PC-3 (cell line): ENCODE measurements around the gene RFC2. TPM values are rescaled to one million over a fixed set of nuclear protein-coding genes. Genes with fewer than 3 reads are reported as not detected.

Experiments used
- ATAC-seq: fragments of 200-7000 bp; cut with Tn5 transposase; 2 replicates; pipeline ENCODE4 v1.9.1; 2020; ENCODE audit warnings: mild to moderate bottlenecking, moderate library complexity
- BruUV-seq: library from RNA; stranded (reverse); fragments of 400-500 nt; replicated peaks from 2 replicates; lab custom pipeline; 2021; lab: Mats Ljungman, UMichigan
- CTCF ChIA-PET: fragments of 300-600 bp; sonication (Branson Sonifier 250); formaldehyde crosslinking; loops from one replicate; lab custom pipeline; 2022; ENCODE audit warnings: antibody characterized with exemption; lab: Charles Lee
- POLR2A ChIA-PET: fragments of 300-600 bp; sonication (Branson Sonifier 250); formaldehyde crosslinking; loops from one replicate; lab custom pipeline; 2022; ENCODE audit warnings: antibody characterized with exemption; ENCODE audit not compliant: unreplicated experiment; lab: Charles Lee
- DNase-seq: peaks from one replicate; pipeline ENCODE4 v3.0.0-alpha.2; 2015
- H2AFZ ChIP-seq: fragments of 300-600 bp; sonication (generic); 2 replicates; pipeline ENCODE4 v1.6.0; 2016; ENCODE audit warnings: antibody characterized with exemption, low read length
- H3F3A ChIP-seq: fragments of 300-600 bp; sonication (generic); one replicate; pipeline ENCODE4 v1.6.0; 2017; ENCODE audit warnings: antibody characterized with exemption, low read length, control low read depth, mild to moderate bottlenecking; ENCODE audit not compliant: unreplicated experiment
- H3K27ac ChIP-seq: fragments of 300-600 bp; sonication (generic); 2 replicates; pipeline ENCODE4 v1.5.1; 2016; ENCODE audit warnings: mild to moderate bottlenecking, low read length
- H3K27me3 ChIP-seq: fragments of 300-600 bp; sonication (generic); 2 replicates; pipeline ENCODE4 v1.6.1; 2016; ENCODE audit warnings: low read length, mixed read lengths
- H3K36me3 ChIP-seq: fragments of 300-600 bp; sonication (generic); 2 replicates; pipeline ENCODE4 v1.6.1; 2016; ENCODE audit warnings: low read depth, mixed run types, low read length, mixed read lengths
- H3K4me1 ChIP-seq: fragments of 300-600 bp; sonication (generic); 2 replicates; pipeline ENCODE4 v1.5.1; 2016; ENCODE audit warnings: low read length; ENCODE audit not compliant: insufficient read depth
- H3K4me2 ChIP-seq: fragments of 300-600 bp; sonication (generic); 2 replicates; pipeline ENCODE4 v1.6.0; 2016; ENCODE audit warnings: low read length
- H3K4me3 ChIP-seq: fragments of 300-600 bp; sonication (generic); 2 replicates; pipeline ENCODE4 v1.5.1; 2016; ENCODE audit warnings: mild to moderate bottlenecking, low read length, mixed read lengths
- H3K79me2 ChIP-seq: fragments of 300-600 bp; sonication (generic); 2 replicates; pipeline ENCODE4 v1.6.1; 2017; ENCODE audit warnings: low read length, mixed read lengths
- H3K9ac ChIP-seq: fragments of 300-600 bp; sonication (generic); 2 replicates; pipeline ENCODE4 v1.6.0; 2016; ENCODE audit warnings: mild to moderate bottlenecking, low read length
- H3K9me2 ChIP-seq: fragments of 300-600 bp; sonication (generic); replicated peaks from 2 replicates; pipeline ENCODE4 v1.6.1; 2016; ENCODE audit warnings: mixed run types, low read length, mixed read lengths
- H3K9me3 ChIP-seq: fragments of 300-600 bp; sonication (generic); 2 replicates; pipeline ENCODE4 v1.6.1; 2016; ENCODE audit warnings: low read length, mixed read lengths
- H4K20me1 ChIP-seq: fragments of 300-600 bp; sonication (generic); 2 replicates; pipeline ENCODE4 v1.6.1; 2016; ENCODE audit warnings: low read length, mixed read lengths
- CTCF ChIP-seq: fragments of 300-600 bp; sonication (generic); conservative IDR thresholded peaks from 2 replicates; pipeline ENCODE4 v1.5.1; 2017; ENCODE audit warnings: antibody characterized with exemption, low read depth, mild to moderate bottlenecking, low read length
- EZH2 ChIP-seq: fragments of 300-600 bp; sonication (generic); IDR thresholded peaks from one replicate; pipeline ENCODE4 v1.6.1; 2017; ENCODE audit warnings: antibody characterized with exemption, mild to moderate bottlenecking, low read length; ENCODE audit not compliant: unreplicated experiment
- EZH2phosphoT487 ChIP-seq: fragments of 300-600 bp; sonication (generic); IDR thresholded peaks from 2 replicates; pipeline ENCODE4 v1.6.1; 2018; ENCODE audit warnings: mild to moderate bottlenecking, antibody characterized with exemption, low read length, borderline replicate concordance
- intact Hi-C: fragments of 100-400 bp; cut with micrococcal nuclease; formaldehyde crosslinking; loops from 2 replicates; pipeline ENCODE4 v1.9.0; 2023
- total RNA-seq: library from RNA; depleted of rRNA; stranded (reverse); fragments of >200 nt; gene quantifications from 2 replicates; pipeline ENCODE4 v1.2.3, GENCODE V29; 2014

The RFC2 gene
- total RNA-seq, 1 experiment from 2014 or later, result 60.4 TPM

- DNase-seq (no peak), ATAC-seq (no peak)
- CTCF ChIA-PET, result no interaction called here
- no peaks in the 10 kb centered on the region for H3K9me2 ChIP-seq
- H3K4me2 ChIP-seq, result no peak overlapping the region
- peaks cover 10% of the 10 kb centered on the region for H3K4me1 ChIP-seq
- no peak overlapping the region for H3K9ac ChIP-seq
- H3F3A ChIP-seq, result no peaks in the 10 kb centered on the region
- BruUV-seq, result no TSS peak
- no peak overlapping the region for H3K27ac ChIP-seq
- H3K9me3 ChIP-seq, result no peaks in the 10 kb centered on the region
- H2AFZ ChIP-seq, result no peak overlapping the region
- H4K20me1 ChIP-seq, result no peaks in the 10 kb centered on the region
- POLR2A ChIA-PET, result no interaction called here
- TF ChIP-seq EZH2 (no peak), EZH2phosphoT487 (no peak), CTCF (no peak)
- H3K4me3 ChIP-seq, result no peak overlapping the region
- no peaks in the 10 kb centered on the region for H3K79me2 ChIP-seq
- no peaks in the 10 kb centered on the region for H3K36me3 ChIP-seq
- no peaks in the 10 kb centered on the region for H3K27me3 ChIP-seq
- intact Hi-C loops, result loop anchor here (5.0 kb wide), 1 partner anchor 61 kb away; no protein-coding TSS in a partner anchor
Measured at GRCh38 chr7:74267756-74268565, 13.8 kb upstream of the RFC2 start.

- POLR2A ChIA-PET, result no interaction called here
- intact Hi-C loops, result loop anchor here (5.0 kb wide), 1 partner anchor 59 kb away; no protein-coding TSS in a partner anchor
- Histone ChIP-seq H2AFZ (no peak overlapping the region), H3K36me3 (no peaks in the 10 kb centered on the region), H3F3A (no peaks in the 10 kb centered on the region), H3K4me1 (no peaks in the 10 kb centered on the region), H3K79me2 (no peaks in the 10 kb centered on the region), H3K9ac (no peak overlapping the region), H3K27me3 (no peaks in the 10 kb centered on the region), H4K20me1 (no peaks in the 10 kb centered on the region), H3K9me2 (no peaks in the 10 kb centered on the region), H3K4me3 (no peak overlapping the region), H3K4me2 (no peak overlapping the region), H3K27ac (no peak overlapping the region), H3K9me3 (no peaks in the 10 kb centered on the region)
- BruUV-seq, result no TSS peak
- CTCF ChIA-PET, result no interaction called here
- TF ChIP-seq EZH2, result no peak
- TF ChIP-seq EZH2phosphoT487, result no peak
- no peak for TF ChIP-seq CTCF
- DNase-seq (no peak), ATAC-seq (no peak)
Measured at GRCh38 chr7:74266191-74266963, 12.2 kb upstream of the RFC2 start.
